H54 (cell line): ENCODE data around the gene ADGRD2.

ENCODE experiments used
- DNase-seq: peaks from one replicate; pipeline ENCODE4 v3.0.0; 2011; ENCODE audit warnings: low spot score, mixed read lengths; ENCODE audit not compliant: insufficient read length
- FAIRE-seq: peaks from 3 replicates; lab custom pipeline; 2011; peaks lifted over from hg19 to GRCh38; lab: Jason Lieb, UNC
- POLR2A ChIP-seq: IDR thresholded peaks from 2 replicates; pipeline ENCODE4 v1.6.1; 2011; ENCODE audit warnings: low read depth, mild to moderate bottlenecking, low read length

The ADGRD2 gene

GRCh38 chr9:124450241-124450924 is at the start of gene ADGRD2:
Gene ADGRD2, plus strand, starts transcription at chr9:124450451. Its CDS starts 1,216 bp downstream, at chr9:124451667.
- DNase-seq (no peak), FAIRE-seq (no peak)
- no peak for TF ChIP-seq POLR2A

- TF ChIP-seq POLR2A, result no peak
- FAIRE-seq (no peak), DNase-seq (no peak)
These were observed 47.0 kb upstream of the ADGRD2 start for GRCh38 chr9:124403246-124403645.

- DNase-seq (no peak), FAIRE-seq (peak; percentile 70)
- no peak for TF ChIP-seq POLR2A
These were observed 40.8 kb upstream of the ADGRD2 start for GRCh38 chr9:124409410-124409809.

GRCh38 chr9:124410321-124410913 is 39.8 kb upstream of the ADGRD2 start:
- no peak for FAIRE-seq
- DNase-seq, result no peak
- no peak for TF ChIP-seq POLR2A

- TF ChIP-seq POLR2A, result no peak
- FAIRE-seq, result peak; percentile 67
- DNase-seq, result peak; percentile 70
These were observed 38.6 kb upstream of the ADGRD2 start for GRCh38 chr9:124411514-124412227.

- FAIRE-seq, result peak; percentile 81
- TF ChIP-seq POLR2A, result no peak
- DNase-seq, result no peak
These were observed 38.0 kb upstream of the ADGRD2 start for GRCh38 chr9:124412228-124412575.

GRCh38 chr9:124414612-124415011 is 35.6 kb upstream of the ADGRD2 start:
- DNase-seq, result no peak
- no peak for FAIRE-seq
- no peak for TF ChIP-seq POLR2A

GRCh38 chr9:124415102-124415851 is 35.0 kb upstream of the ADGRD2 start, which contains the start of gene PSMB7:
Gene PSMB7, minus strand, starts transcription at chr9:124415442. Its CDS starts 17 bp downstream, at chr9:124415425.
- peak; percentile 87 for DNase-seq
- TF ChIP-seq POLR2A, result no peak
- peak; percentile 92 for FAIRE-seq

- no peak for FAIRE-seq
- DNase-seq, result no peak
- no peak for TF ChIP-seq POLR2A
These were observed 34.3 kb upstream of the ADGRD2 start for GRCh38 chr9:124415852-124416484.

- TF ChIP-seq POLR2A, result no peak
- DNase-seq (no peak), FAIRE-seq (no peak)
These were observed 30.3 kb upstream of the ADGRD2 start for GRCh38 chr9:124419832-124420489.

- DNase-seq (no peak), FAIRE-seq (no peak)
- TF ChIP-seq POLR2A, result no peak
These were observed 29.2 kb upstream of the ADGRD2 start for GRCh38 chr9:124420991-124421543.

GRCh38 chr9:124423155-124423554 is 27.1 kb upstream of the ADGRD2 start:
- DNase-seq (no peak), FAIRE-seq (no peak)
- no peak for TF ChIP-seq POLR2A
